ENCODE measurements around the gene WNT11.

WNT11 gene

DNA sequence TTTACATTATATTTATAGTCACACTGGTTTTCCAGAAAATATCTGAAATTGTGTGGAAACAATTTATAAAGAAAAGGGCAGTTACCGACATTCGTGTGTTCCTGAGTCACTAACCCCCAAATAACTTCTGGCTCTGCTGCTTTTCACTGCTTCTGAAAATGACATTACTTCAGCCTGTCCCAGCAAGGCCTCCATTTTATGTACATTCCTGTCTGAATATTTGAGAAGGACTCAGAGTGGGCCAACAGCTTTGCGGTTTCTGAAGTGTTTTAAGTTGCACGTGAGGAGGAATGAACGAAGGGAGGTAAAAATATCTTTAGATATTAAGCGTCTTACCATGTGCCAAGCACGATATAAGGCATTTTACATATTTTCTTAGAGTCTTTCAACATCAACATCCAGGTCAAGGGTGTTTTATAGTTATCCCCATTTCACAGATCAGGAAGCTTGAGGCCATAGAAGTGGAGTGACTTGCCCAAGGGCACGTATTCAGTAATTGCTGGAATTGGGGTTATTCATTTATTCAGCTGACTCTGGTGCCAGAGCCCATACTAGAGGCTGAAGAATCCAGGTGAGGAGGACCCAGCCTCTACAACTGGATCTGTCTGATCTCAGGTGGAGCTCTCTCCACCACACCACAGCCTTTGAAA, 30.8 kb upstream of the WNT11 start:
- DNase-seq, result peak; percentile 44

DNA sequence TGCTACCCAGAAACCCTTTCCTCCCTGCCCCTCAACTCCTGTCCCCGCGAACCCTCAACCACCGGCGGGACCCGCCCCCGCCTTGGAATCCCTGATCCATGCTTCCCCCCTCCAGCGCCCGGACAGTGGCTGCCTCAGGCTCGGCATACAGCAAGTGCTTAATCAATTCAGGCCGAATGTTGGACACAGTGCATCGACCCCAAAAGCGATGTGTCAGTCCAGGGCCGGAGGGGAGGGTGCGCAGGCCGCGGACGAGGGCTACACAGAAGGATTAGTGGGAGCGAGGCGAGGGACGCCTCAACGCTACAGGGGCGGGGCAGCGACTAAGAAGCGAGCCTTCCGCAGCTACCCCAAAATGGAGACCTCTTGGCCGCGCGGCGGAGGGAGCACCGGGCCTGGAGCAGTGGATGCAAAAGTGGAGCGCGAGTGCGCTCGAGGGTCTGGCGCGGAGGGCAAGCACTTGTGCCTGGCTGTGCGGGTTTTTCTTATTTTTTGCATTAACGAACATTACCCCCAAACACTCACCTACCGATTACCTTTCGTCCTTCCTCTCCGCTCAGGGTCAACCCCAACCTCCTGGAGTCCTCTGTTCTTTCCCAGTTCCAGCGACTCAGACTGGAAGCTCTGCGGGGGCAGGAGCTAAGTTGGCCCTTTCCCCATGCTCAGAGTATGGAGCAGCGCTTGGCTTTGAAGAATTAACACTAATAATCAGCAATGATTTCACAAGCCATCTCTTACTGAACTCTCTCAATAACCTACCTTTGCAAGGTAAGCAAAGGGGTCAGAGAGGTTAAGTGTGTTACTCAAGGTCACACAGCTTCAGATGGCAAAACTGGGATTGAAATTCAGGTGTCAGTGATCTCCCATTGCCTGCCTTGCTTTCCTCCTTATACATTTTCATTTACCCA, 30.0 kb upstream of the WNT11 start:
- DNase-seq, result peak; percentile 94

- peak; percentile 100 for DNase-seq
Measured at GRCh38 chr11:76235233-76236091, 29.2 kb upstream of the WNT11 start.

- peak; percentile 91 for DNase-seq
Measured at GRCh38 chr11:76234416-76235232, 28.3 kb upstream of the WNT11 start.

DNA sequence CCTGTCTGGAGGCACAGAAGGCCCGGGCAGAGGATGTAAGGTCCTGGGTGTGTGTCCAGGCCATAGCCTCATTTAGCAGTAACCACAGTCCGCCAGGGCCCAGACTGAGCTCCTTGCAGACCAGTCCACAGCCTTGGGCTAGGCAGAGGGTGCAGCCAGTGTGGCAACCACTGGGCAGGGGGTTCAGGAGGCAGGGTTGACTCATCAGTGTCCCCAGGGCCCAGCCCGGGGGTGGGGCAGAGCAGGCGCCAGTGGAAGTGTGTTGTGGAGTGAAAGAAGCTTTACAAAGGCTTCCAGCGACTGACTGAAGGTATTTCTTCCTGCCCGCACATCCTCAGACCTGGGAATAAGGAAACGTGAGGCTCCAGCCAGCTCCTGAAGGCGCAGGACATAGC, 27.7 kb upstream of the WNT11 start:
- DNase-seq, result peak; percentile 64

- DNase-seq, result no peak
Measured at GRCh38 chr11:76233196-76233921, 27.1 kb upstream of the WNT11 start.

DNA sequence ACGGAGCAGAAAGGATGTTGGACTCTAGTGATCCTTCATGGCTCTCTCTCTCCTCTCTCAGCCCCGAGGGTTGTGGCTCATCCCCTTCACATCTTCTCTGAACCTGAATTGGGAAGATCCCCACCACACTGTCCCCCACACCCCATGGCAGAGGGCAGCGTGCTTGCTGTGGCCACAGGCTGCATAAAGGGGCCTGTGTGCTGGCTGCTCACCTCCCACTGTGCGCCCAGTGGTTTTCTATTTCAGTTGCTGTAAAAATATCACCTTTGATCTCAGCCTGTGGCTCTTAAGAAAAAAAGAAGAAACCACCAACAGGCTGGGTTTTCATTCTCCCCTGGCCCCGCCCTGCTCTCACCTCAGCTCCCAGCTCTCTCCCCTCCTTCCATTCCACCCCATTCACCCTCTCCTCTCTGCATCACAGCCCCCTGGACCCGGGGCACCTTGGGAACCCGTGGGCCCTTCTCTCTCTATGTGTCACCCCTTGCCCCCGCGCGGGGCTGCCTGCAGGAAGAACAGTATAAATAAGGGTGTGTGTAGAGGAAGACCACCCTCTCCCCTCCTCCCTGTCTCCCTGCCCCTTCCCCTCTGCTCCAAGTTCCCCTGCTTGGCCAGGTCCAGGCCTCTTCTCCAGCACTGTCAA, 25.8 kb upstream of the WNT11 start:
- no peak for DNase-seq

- no peak for DNase-seq
Measured at GRCh38 chr11:76231121-76231738, 24.9 kb upstream of the WNT11 start.

DNA sequence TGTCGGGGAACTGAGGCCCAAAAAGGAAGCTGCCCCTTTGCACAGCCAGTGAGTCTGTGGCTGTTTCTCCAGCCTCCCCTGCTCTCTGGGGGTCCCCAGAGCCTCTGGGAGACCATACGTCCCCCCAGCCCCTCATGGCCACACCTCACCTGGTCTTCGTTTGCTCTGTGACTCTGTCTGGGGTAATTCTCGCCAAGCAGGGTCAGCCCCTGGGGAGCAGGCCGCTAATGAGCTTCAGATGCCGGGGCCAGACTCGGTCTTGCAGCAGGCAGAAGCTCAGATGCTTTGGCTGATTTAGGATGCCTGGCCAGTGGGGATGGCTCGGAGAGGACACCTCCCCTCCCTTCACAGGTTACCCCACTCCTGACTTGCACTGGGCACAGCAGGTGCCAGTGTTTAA, 24.1 kb upstream of the WNT11 start:
- no peak for DNase-seq

DNA sequence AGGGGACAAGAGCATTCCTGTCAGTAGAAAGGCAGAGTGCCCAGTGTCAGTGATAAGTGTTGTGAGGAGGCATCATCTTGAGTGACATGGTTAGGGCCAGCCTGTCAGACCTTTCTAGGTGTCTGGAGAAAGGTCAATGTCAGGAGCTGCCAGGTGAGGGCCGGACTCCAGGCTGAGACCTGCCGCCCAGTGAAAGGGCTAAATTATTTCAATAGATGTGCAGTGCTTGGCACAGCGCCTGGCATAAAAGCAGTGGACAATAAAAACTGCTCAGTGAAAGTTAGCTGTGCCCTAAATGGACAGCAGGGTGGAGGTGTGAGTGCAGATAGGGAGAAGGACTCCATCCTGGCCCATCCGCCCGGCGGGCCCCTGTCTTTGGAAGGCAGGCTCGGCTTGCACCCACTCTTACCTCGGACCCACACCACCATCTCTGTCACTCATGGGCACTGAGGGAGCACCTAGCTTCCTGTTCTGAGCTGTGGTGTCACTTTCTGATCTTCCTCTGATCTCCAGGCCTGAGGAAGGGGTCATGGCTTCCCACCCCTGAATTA, 23.5 kb upstream of the WNT11 start:
- no peak for DNase-seq

DNA sequence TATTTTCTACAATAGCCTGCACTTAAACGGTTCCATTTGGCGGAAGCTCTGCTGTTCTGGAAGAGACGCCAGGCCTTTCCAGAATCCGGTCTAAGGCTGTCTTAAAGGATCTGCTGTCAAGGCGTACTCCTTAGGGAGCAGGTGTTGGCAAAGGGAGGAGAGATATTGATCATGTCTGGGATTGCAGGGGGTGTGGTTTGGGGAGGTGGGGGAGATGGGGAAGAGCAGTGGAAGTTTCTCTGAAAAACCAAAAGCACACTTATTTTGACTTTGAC, 22.5 kb upstream of the WNT11 start:
- DNase-seq, result no peak

GRCh38 chr11:76228071-76228874, 22.0 kb upstream of the WNT11 start:
- no peak for DNase-seq

DNA sequence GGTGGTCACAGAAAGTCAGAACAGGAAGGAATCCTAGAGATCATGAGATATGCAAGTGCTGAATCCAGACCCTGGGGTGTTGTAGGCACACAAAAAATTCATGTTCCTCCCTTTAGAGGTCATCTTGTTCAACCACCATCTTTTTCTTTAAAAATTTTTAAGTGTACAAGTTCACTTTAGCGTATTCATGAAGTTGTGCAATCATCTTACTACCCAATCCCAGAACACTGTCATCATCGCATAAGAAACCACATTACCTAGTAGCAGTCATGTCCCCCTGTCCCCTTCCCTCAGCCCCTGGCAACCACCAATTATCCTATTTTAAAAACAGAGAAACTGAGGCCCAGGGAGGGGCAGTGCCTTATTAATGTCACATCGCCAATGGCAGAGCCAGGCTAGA, 20.3 kb upstream of the WNT11 start:
- no peak for DNase-seq

DNA sequence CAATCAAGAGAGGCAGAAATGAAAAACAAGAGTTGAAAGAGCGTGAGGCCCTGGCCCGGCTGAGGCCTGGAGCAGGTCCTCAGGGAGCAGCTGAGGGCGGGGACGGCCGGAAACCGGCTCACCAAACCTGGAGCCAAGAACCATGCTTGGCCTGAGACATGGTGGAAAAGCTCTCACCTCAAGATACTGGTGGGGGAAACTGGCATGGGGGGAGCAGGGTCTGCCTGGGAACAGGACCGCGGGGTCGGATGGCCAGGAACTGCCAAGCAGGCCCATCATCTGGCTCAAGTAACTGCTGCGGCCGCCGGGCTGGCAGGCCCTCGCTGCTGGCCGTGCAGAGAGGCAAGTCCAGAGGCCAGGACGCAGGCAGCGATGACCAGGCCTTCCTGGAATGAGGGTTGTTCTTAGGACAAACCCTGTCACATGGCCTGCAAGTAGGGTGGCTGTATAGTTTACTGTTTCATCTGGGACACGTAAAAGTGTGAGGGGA, 18.9 kb upstream of the WNT11 start:
- DNase-seq, result no peak

- DNase-seq, result no peak
Measured at GRCh38 chr11:76224461-76225121, 18.3 kb upstream of the WNT11 start.

- no peak for DNase-seq
Measured at GRCh38 chr11:76221365-76221764, 15.1 kb upstream of the WNT11 start.

DNA sequence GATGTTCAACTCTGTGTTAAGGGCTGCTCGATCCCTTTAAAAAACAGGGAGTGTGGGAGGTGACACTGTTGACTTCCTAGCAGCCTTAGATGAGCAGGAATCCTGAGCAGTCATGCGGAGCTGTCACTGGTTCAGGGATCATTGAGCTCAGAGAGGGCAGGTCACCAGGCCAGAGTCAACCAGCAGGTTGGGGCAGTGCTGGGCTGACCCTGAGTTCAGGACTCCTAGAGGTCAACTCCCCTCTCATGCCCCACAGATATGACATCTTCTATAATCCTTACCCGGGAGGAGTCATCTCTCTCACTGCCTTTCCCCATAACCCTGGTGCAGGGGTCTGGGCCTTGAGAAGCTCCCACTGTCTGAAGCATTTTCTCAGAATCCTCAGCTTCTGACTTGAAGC, 12.9 kb upstream of the WNT11 start:
- DNase-seq, result no peak

GRCh38 chr11:76218449-76219178, 12.3 kb upstream of the WNT11 start:
- DNase-seq, result no peak
